PC-9 (cell line): ENCODE results near the gene SERPINB4. TPM values are rescaled to one million over a fixed set of nuclear protein-coding genes. Genes with fewer than 3 reads are reported as not detected.

Source experiments
- BruUV-seq: library from RNA; stranded (reverse); fragments of 400-500 nt; replicated peaks from 2 replicates; lab custom pipeline; 2021; lab: Mats Ljungman, UMichigan
- CTCF ChIA-PET: fragments of 300-600 bp; sonication (Branson Sonifier 250); formaldehyde crosslinking; loops from one replicate; lab custom pipeline; 2022; ENCODE audit warnings: antibody characterized with exemption; lab: Charles Lee
- POLR2A ChIA-PET: fragments of 300-600 bp; sonication (Branson Sonifier 250); formaldehyde crosslinking; loops from one replicate; lab custom pipeline; 2022; ENCODE audit warnings: antibody characterized with exemption; ENCODE audit not compliant: unreplicated experiment; lab: Charles Lee
- DNase-seq, 2 experiments: peaks; one replicate each; pipeline versions ENCODE4 v3.0.0 to v3.0.0-alpha.2; 2015 to 2022; ENCODE audit warnings: mixed read lengths in 1 of 2
- H2AFZ ChIP-seq: fragments of 200-600 bp; sonication (generic); 2 replicates; pipeline ENCODE4 v1.8.1; 2017; ENCODE audit warnings: antibody characterized with exemption
- H3F3A ChIP-seq: fragments of 200-600 bp; sonication (generic); 2 replicates; pipeline ENCODE4 v1.8.1; 2017; ENCODE audit warnings: antibody characterized with exemption, mild to moderate bottlenecking, low read depth; ENCODE audit not compliant: insufficient read depth
- H3K27ac ChIP-seq: fragments of 200-600 bp; sonication (generic); 2 replicates; pipeline ENCODE4 v1.6.1; 2016; ENCODE audit warnings: mixed run types
- H3K27me3 ChIP-seq: fragments of 200-600 bp; sonication (generic); 2 replicates; pipeline ENCODE4 v1.6.1; 2016; ENCODE audit warnings: low read depth, mixed run types; ENCODE audit not compliant: insufficient read depth
- H3K36me3 ChIP-seq: fragments of 200-600 bp; sonication (generic); 2 replicates; pipeline ENCODE4 v1.6.1; 2016; ENCODE audit warnings: low read depth, mixed run types
- H3K4me1 ChIP-seq: fragments of 200-600 bp; sonication (generic); replicated peaks from 2 replicates; pipeline ENCODE4 v1.6.1; 2016; ENCODE audit warnings: mixed run types; ENCODE audit not compliant: insufficient read depth
- H3K4me2 ChIP-seq: fragments of 200-600 bp; sonication (generic); 2 replicates; pipeline ENCODE4 v1.6.1; 2017; ENCODE audit warnings: mixed run types
- H3K4me3 ChIP-seq: fragments of 200-600 bp; sonication (generic); 2 replicates; pipeline ENCODE4 v1.6.1; 2016; ENCODE audit warnings: mixed run types
- H3K79me2 ChIP-seq: fragments of 200-600 bp; sonication (generic); 2 replicates; pipeline ENCODE4 v1.6.1; 2017; ENCODE audit warnings: low read depth, mixed run types
- H3K9me2 ChIP-seq: fragments of 200-600 bp; sonication (generic); 2 replicates; pipeline ENCODE4 v1.8.1; 2017; ENCODE audit warnings: mild to moderate bottlenecking; ENCODE audit not compliant: insufficient read depth
- H3K9me3 ChIP-seq: fragments of 200-600 bp; sonication (generic); 2 replicates; pipeline ENCODE4 v1.8.1; 2016; ENCODE audit warnings: low read depth; ENCODE audit not compliant: insufficient read depth
- H4K20me1 ChIP-seq: fragments of 200-600 bp; sonication (generic); 2 replicates; pipeline ENCODE4 v1.8.1; 2017; ENCODE audit not compliant: insufficient read depth
- CTCF ChIP-seq: fragments of 200-600 bp; sonication (generic); conservative IDR thresholded peaks from 2 replicates; pipeline ENCODE4 v1.6.1; 2017; ENCODE audit warnings: mixed run types, antibody characterized with exemption, mild to moderate bottlenecking, moderate library complexity
- EZH2 ChIP-seq: fragments of 200-600 bp; sonication (generic); IDR thresholded peaks from 2 replicates; pipeline ENCODE4 v1.8.0; 2017; ENCODE audit warnings: antibody characterized with exemption, low read depth
- intact Hi-C: fragments of 100-400 bp; cut with micrococcal nuclease; formaldehyde crosslinking; loops from one replicate; pipeline ENCODE4 v1.10.0; 2022; ENCODE audit not compliant: unreplicated experiment
- total RNA-seq: library from RNA; stranded (reverse); gene quantifications from 2 replicates; pipeline ENCODE4 v1.2.3, GENCODE V29; 2021

Gene SERPINB4
- total RNA-seq, 1 experiment from 2014 or later = not detected

GRCh38 chr18:63596964-63597363, 47.1 kb downstream of the SERPINB4 start:
- POLR2A ChIA-PET = no interaction called here
- no peaks in the 10 kb centered on the region for H3K79me2 ChIP-seq

GRCh38 chr18:63592471-63592870, 51.6 kb downstream of the SERPINB4 start:
- H3K9me2 ChIP-seq = no peaks in the 10 kb centered on the region
- DNase-seq = no peak
- H3K4me2 ChIP-seq = no peak overlapping the region
- H3K79me2 ChIP-seq = no peaks in the 10 kb centered on the region
- POLR2A ChIA-PET = no interaction called here
- TF ChIP-seq EZH2 (no peak), CTCF (no peak)
- H3K27ac ChIP-seq = no peak overlapping the region
- H3K4me1 ChIP-seq = 0 out of 2 replicates have a peak, but pooled peaks cover 4% of the 10 kb centered on the region
- no peaks in the 10 kb centered on the region for H3F3A ChIP-seq
- no peaks in the 10 kb centered on the region for H4K20me1 ChIP-seq
- CTCF ChIA-PET = no interaction called here
- no peaks in the 10 kb centered on the region for H3K27me3 ChIP-seq
- no peaks in the 10 kb centered on the region for H3K36me3 ChIP-seq
- H3K9me3 ChIP-seq = 0 out of 2 replicates have a peak, but pooled peaks cover 6% of the 10 kb centered on the region
- no TSS peak for BruUV-seq
- no peak overlapping the region for H2AFZ ChIP-seq
- no peak overlapping the region for H3K4me3 ChIP-seq
- intact Hi-C loops = no loop called here

More at GRCh38 chr18:63596964-63597363, 47.1 kb downstream of the SERPINB4 start:
- TF ChIP-seq EZH2 = no peak
- no peak for TF ChIP-seq CTCF
- Histone ChIP-seq H3K4me2 (no peak overlapping the region), H3K27me3 (no peaks in the 10 kb centered on the region), H3K9me2 (no peaks in the 10 kb centered on the region), H3F3A (no peaks in the 10 kb centered on the region), H2AFZ (no peak overlapping the region), H3K9me3 (no peaks in the 10 kb centered on the region), H3K4me1 (0 out of 2 replicates have a peak, but pooled peaks cover 2% of the 10 kb centered on the region), H3K4me3 (no peak overlapping the region), H4K20me1 (no peaks in the 10 kb centered on the region), H3K27ac (no peak overlapping the region), H3K36me3 (no peaks in the 10 kb centered on the region)
- DNase-seq = no peak
- CTCF ChIA-PET = no interaction called here
- intact Hi-C loops = no loop called here
- no TSS peak for BruUV-seq

GRCh38 chr18:63591725-63592124, 52.3 kb downstream of the SERPINB4 start:
- intact Hi-C loops = no loop called here
- no peaks in the 10 kb centered on the region for H3K27me3 ChIP-seq
- no peaks in the 10 kb centered on the region for H3K79me2 ChIP-seq
- 0 out of 2 replicates have a peak, but pooled peaks cover 6% of the 10 kb centered on the region for H3K9me3 ChIP-seq
- H4K20me1 ChIP-seq = no peaks in the 10 kb centered on the region
- no peak overlapping the region for H3K4me3 ChIP-seq
- H3K9me2 ChIP-seq = no peaks in the 10 kb centered on the region
- H3F3A ChIP-seq = no peaks in the 10 kb centered on the region
- 0 out of 2 replicates have a peak, but pooled peaks cover 4% of the 10 kb centered on the region for H3K4me1 ChIP-seq
- TF ChIP-seq CTCF (no peak), EZH2 (no peak)
- no peak overlapping the region for H2AFZ ChIP-seq
- no TSS peak for BruUV-seq
- ChIA-PET POLR2A (no interaction called here), CTCF (no interaction called here)
- no peak overlapping the region for H3K4me2 ChIP-seq
- no peak overlapping the region for H3K27ac ChIP-seq
- no peaks in the 10 kb centered on the region for H3K36me3 ChIP-seq
- no peak for DNase-seq
